K562 (cell line): Measurements from ENCODE around the gene CDS2. TPM values are rescaled to one million over a fixed set of nuclear protein-coding genes. Genes with fewer than 3 reads are reported as not detected.

Source experiments
- ATAC-seq: fragments of 200-7000 bp; cut with Tn5 transposase; 3 replicates; pipeline ENCODE4 v1.9.1; 2020; ENCODE audit warnings: moderate library complexity
- BruUV-seq: library from RNA; stranded (reverse); fragments of 400-500 nt; replicated peaks from 2 replicates; lab custom pipeline; 2021; lab: Mats Ljungman, UMichigan
- CTCF ChIA-PET: fragments of 300-600 bp; formaldehyde crosslinking; extraction: SDS; loops from one replicate; lab custom pipeline; 2021; ENCODE audit warnings: low intra/inter-chr PET ratio; lab: Yijun Ruan, JAX
- POLR2A ChIA-PET: fragments of 300-600, 350-650 bp; sonication (Branson Sonifier 250); formaldehyde crosslinking; extraction: SDS; loops from one replicate; lab custom pipeline; 2021; ENCODE audit warnings: antibody characterized with exemption, inconsistent platforms; lab: Yijun Ruan, JAX
- DNase-seq, 4 experiments: peaks; one replicate each; pipeline versions ENCODE4 v3.0.0 to v3.0.0-alpha.2; 2011 to 2018; ENCODE audit warnings: low spot score in 3 of 4, mixed read lengths in 3 of 4; ENCODE audit errors: extremely low read depth in 1 of 4
- FAIRE-seq: peaks from 2 replicates; lab custom pipeline; 2011; peaks lifted over from hg19 to GRCh38; lab: Jason Lieb, UNC
- H2AFZ ChIP-seq: 2 replicates; pipeline ENCODE4 v1.6.0; 2011; ENCODE audit warnings: low read depth, low read length, control low read depth, inconsistent platforms
- H3K27ac ChIP-seq: fragments of 200-600 bp; 3 replicates; pipeline ENCODE4 v1.8.0; 2011; ENCODE audit warnings: low read depth, mild to moderate bottlenecking, control low read depth, inconsistent platforms, low read length, moderate library complexity, mixed read lengths; ENCODE audit errors: extremely low read depth
- H3K27me3 ChIP-seq, 2 experiments: fragments of 300-600 bp in 1 of 2; 2 replicates in 1 of 2; 3 replicates in 1 of 2; pipeline versions ENCODE4 v1.6.0 to v1.8.0; 2011; ENCODE audit warnings: inconsistent platforms in 2 of 2, low read length in 2 of 2, mild to moderate bottlenecking in 1 of 2, mixed read lengths in 1 of 2, moderate library complexity in 1 of 2; ENCODE audit not compliant: control insufficient read depth in 2 of 2, insufficient read depth in 2 of 2
- H3K36me3 ChIP-seq: fragments of 300-600 bp; 3 replicates; pipeline ENCODE4 v1.8.0; 2011; ENCODE audit warnings: mild to moderate bottlenecking, low read length, inconsistent platforms; ENCODE audit not compliant: control insufficient read depth, insufficient read depth
- H3K4me1 ChIP-seq, 2 experiments: fragments of 200-600 bp in 1 of 2; replicated peaks in 1 of 2; 2 replicates in 1 of 2; 3 replicates in 1 of 2; pipeline versions ENCODE4 v1.5.1 to v1.8.0; 2011; ENCODE audit warnings: inconsistent platforms in 2 of 2, low read length in 2 of 2, mild to moderate bottlenecking in 1 of 2, mixed read lengths in 1 of 2, moderate library complexity in 1 of 2; ENCODE audit not compliant: control insufficient read depth in 2 of 2, insufficient read depth in 2 of 2
- H3K4me2 ChIP-seq: 2 replicates; pipeline ENCODE4 v1.6.1; 2011; ENCODE audit warnings: low read length, control low read depth, inconsistent platforms, mixed read lengths; ENCODE audit not compliant: insufficient read depth
- H3K4me3 ChIP-seq: fragments of 200-600 bp; sonication (generic), shearing (Covaris generic); 2 replicates; pipeline ENCODE4 v1.5.1; 2016; ENCODE audit warnings: control low read depth, inconsistent platforms
- H3K79me2 ChIP-seq: fragments of 200-600 bp; 3 replicates; pipeline ENCODE4 v1.8.0; 2011; ENCODE audit warnings: low read length, inconsistent platforms; ENCODE audit not compliant: control insufficient read depth, insufficient read depth
- H3K9ac ChIP-seq, 2 experiments: 2 replicates each; pipeline versions ENCODE4 v1.6.0 to v1.6.1; 2011; ENCODE audit warnings: low read depth in 2 of 2, low read length in 2 of 2, control low read depth in 1 of 2, inconsistent platforms in 1 of 2, mild to moderate bottlenecking in 1 of 2, mixed read lengths in 1 of 2; ENCODE audit not compliant: insufficient read depth in 1 of 2
- H3K9me1 ChIP-seq: one replicate; pipeline ENCODE4 v1.6.0; 2011; ENCODE audit warnings: inconsistent platforms, mild to moderate bottlenecking, low read length, moderate library complexity; ENCODE audit not compliant: control insufficient read depth, insufficient read depth
- H3K9me3 ChIP-seq: replicated peaks from 2 replicates; pipeline ENCODE4 v1.5.1; 2011; ENCODE audit warnings: low read depth, low read length, inconsistent platforms; ENCODE audit not compliant: control insufficient read depth, insufficient read depth
- H4K20me1 ChIP-seq: replicated peaks from 2 replicates; pipeline ENCODE4 v1.6.1; 2011; ENCODE audit warnings: low read length, inconsistent platforms, mixed read lengths; ENCODE audit not compliant: control insufficient read depth, insufficient read depth
- CREB5 ChIP-seq: fragments of 250-450 bp; sonication (Bioruptor Pico); IDR thresholded peaks from 2 replicates; pipeline ENCODE4 v1.5.0; 2020; ENCODE audit warnings: mild to moderate bottlenecking
- HNRNPL ChIP-seq: fragments of 200-400 bp; formaldehyde crosslinking; IDR thresholded peaks from 2 replicates; pipeline ENCODE4 v1.6.1; 2017; ENCODE audit warnings: low read depth, mild to moderate bottlenecking, low read length
- NCOR1 ChIP-seq: fragments of 450-650 bp; IDR thresholded peaks from 2 replicates; pipeline ENCODE4 v1.6.1; 2016; ENCODE audit warnings: mild to moderate bottlenecking, moderate library complexity
- NFATC3 ChIP-seq: fragments of 450-650 bp; IDR thresholded peaks from 2 replicates; pipeline ENCODE4 v1.6.1; 2017; ENCODE audit warnings: mild to moderate bottlenecking
- NFXL1 ChIP-seq: fragments of 450-650 bp; formaldehyde crosslinking; IDR thresholded peaks from 2 replicates; pipeline ENCODE4 v1.4.0; 2021; ENCODE audit warnings: mild to moderate bottlenecking
- RBM17 ChIP-seq: fragments of 200-400 bp; formaldehyde crosslinking; IDR thresholded peaks from 2 replicates; pipeline ENCODE4 v1.6.1; 2017; ENCODE audit warnings: low read depth, mild to moderate bottlenecking, low read length, borderline replicate concordance
- STAG1 ChIP-seq: sonication (generic); formaldehyde crosslinking; IDR thresholded peaks from 2 replicates; pipeline ENCODE4 v1.5.0; 2020; ENCODE audit warnings: missing genetic modification reagents, borderline replicate concordance
- ZBED1 ChIP-seq: IDR thresholded peaks from 2 replicates; pipeline ENCODE4 v1.6.1; 2014
- ZFP1 ChIP-seq: fragments of 450-650 bp; formaldehyde crosslinking; IDR thresholded peaks from 2 replicates; pipeline ENCODE4 v1.4.0; 2020; ENCODE audit warnings: mild to moderate bottlenecking, mixed read lengths
- ZNF232 ChIP-seq: sonication (generic); formaldehyde crosslinking; IDR thresholded peaks from 2 replicates; pipeline ENCODE4 v1.8.0; 2022; ENCODE audit warnings: mild to moderate bottlenecking, missing genetic modification reagents
- ZNF24 ChIP-seq: fragments of 450-650 bp; IDR thresholded peaks from 2 replicates; pipeline ENCODE4 v1.6.1; 2016
- ZNF830 ChIP-seq: fragments of 250-450 bp; sonication (Bioruptor Pico); IDR thresholded peaks from 2 replicates; pipeline ENCODE4 v1.5.0; 2021; ENCODE audit warnings: mild to moderate bottlenecking
- WGBS: fragments of 100-300 bp; shearing (Covaris generic); methylation state at CpG from one replicate; pipeline ENCODE4 v1.1.6; 2016; ENCODE audit warnings: low coverage, mixed read lengths; ENCODE audit not compliant: insufficient coverage; ENCODE audit errors: missing lambda C conversion rate; 5-methylcytosine and 5-hydroxymethylcytosine counted together
- in situ Hi-C: fragments of 300-500 bp; cut with MboI; formaldehyde crosslinking; loops from 4 replicates; pipeline ENCODE4 v1.15.0; 2018; ENCODE audit warnings: inconsistent platforms, mixed read lengths
- intact Hi-C: fragments of 100-400 bp; cut with micrococcal nuclease; formaldehyde crosslinking; loops from 2 replicates; pipeline ENCODE4 v1.14.2; 2022
- polyA plus RNA-seq, 8 experiments: library from polyadenylated mRNA; depleted of rRNA in 4 of 8; stranded (reverse) in 5 of 8; unstranded in 3 of 8; fragments of >200 nt; fragmentation: Nextera tagmentation in 2 of 8; fragmentation: Illumina TruSeq in 1 of 8; extraction: Ambion mirVana in 2 of 8; extraction: Trizol in 1 of 8; gene quantifications; 2 replicates each; pipeline versions ENCODE4 v1.2.1 to v1.2.3, GENCODE V29; 2011 to 2014; ENCODE audit warnings: inconsistent platforms in 1 of 8, missing spikeins in 1 of 8
- total RNA-seq, 7 experiments: library from RNA; depleted of rRNA in 6 of 7; stranded (reverse); fragments of >200 nt in 6 of 7; fragmentation: Illumina TruSeq in 2 of 7; extraction: Trizol in 2 of 7; gene quantifications; 2 replicates each; pipeline versions ENCODE4 v1.2.1 to v1.2.3, GENCODE V29; 2011 to 2021; ENCODE audit warnings: low replicate concordance in 1 of 7
- TF ChIP-seq, protein P1 (sequence below), 2 experiments: fragments of 150-350 bp in 1 of 2; IDR thresholded peaks; 2 replicates each; pipeline ENCODE4 v1.6.1; 2012 to 2016; ENCODE audit warnings: low read depth in 2 of 2, low read length in 2 of 2, mild to moderate bottlenecking in 1 of 2, moderate library complexity in 1 of 2

The CDS2 gene
- total and polyA plus RNA-seq, 9 of the 15 experiments (the other 6 are each of a cell fraction or from before 2014, with no cell fraction given) = 6.4 to 46.4 (median 12.2) TPM

DNA sequence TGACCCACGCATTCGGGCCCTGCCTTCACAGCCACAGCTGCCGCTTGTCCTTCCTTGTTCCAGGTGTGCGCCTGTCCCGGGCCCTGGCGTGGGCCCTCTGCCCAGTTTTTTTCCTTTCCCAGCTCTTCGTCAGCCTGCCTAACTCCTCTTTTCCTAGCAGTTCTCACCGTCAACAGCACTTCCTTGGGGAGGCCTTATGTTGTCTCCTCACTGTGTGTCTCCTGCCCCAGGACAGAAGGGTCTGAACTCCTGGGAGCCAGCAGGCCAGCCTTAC lies 71.8 kb downstream of the CDS2 start:
- H3K4me2 ChIP-seq = no peak overlapping the region
- no peak for FAIRE-seq
- H3K36me3 ChIP-seq = no peaks in the 10 kb centered on the region
- no peak for TF ChIP-seq ZNF232
- TF ChIP-seq ZNF830 (CRISPR knock-in tag) = no peak
- TF ChIP-seq, protein P1, sequence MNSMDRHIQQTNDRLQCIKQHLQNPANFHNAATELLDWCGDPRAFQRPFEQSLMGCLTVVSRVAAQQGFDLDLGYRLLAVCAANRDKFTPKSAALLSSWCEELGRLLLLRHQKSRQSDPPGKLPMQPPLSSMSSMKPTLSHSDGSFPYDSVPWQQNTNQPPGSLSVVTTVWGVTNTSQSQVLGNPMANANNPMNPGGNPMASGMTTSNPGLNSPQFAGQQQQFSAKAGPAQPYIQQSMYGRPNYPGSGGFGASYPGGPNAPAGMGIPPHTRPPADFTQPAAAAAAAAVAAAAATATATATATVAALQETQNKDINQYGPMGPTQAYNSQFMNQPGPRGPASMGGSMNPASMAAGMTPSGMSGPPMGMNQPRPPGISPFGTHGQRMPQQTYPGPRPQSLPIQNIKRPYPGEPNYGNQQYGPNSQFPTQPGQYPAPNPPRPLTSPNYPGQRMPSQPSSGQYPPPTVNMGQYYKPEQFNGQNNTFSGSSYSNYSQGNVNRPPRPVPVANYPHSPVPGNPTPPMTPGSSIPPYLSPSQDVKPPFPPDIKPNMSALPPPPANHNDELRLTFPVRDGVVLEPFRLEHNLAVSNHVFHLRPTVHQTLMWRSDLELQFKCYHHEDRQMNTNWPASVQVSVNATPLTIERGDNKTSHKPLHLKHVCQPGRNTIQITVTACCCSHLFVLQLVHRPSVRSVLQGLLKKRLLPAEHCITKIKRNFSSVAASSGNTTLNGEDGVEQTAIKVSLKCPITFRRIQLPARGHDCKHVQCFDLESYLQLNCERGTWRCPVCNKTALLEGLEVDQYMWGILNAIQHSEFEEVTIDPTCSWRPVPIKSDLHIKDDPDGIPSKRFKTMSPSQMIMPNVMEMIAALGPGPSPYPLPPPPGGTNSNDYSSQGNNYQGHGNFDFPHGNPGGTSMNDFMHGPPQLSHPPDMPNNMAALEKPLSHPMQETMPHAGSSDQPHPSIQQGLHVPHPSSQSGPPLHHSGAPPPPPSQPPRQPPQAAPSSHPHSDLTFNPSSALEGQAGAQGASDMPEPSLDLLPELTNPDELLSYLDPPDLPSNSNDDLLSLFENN (IDR thresholded peaks at IDR 0.05; ENCODE audit: low read depth in 2 of 2, low read length in 2 of 2) = no peak
- no peak for TF ChIP-seq NCOR1
- no peak for TF ChIP-seq ZBED1
- no peak for TF ChIP-seq HNRNPL
- TF ChIP-seq RBM17 = no peak
- TF ChIP-seq NFATC3 = no peak
- no peak for TF ChIP-seq ZNF24
- TF ChIP-seq CREB5 (CRISPR knock-in tag) = no peak
- TF ChIP-seq NFXL1 (CRISPR knock-in tag) = no peak
- TF ChIP-seq STAG1 (CRISPR knock-in tag) = no peak
- TF ChIP-seq ZFP1 (CRISPR knock-in tag) = no peak
- TF ChIP-seq, all 486 proteins: peak for 0
- in situ Hi-C loops (no loop called here), intact Hi-C loops (loop anchor here (10.0 kb wide), 1 partner anchor 594 kb away; no protein-coding TSS in a partner anchor)
- BruUV-seq = no TSS peak
- POLR2A ChIA-PET = interaction anchor here (0.6 kb wide), 2 partner anchors 22 to 26 kb away, joined by 3 read pairs; no protein-coding TSS in a partner anchor
- DNase-seq (no peak), ATAC-seq (no peak)
- Histone ChIP-seq H3K9me3 (no peaks in the 10 kb centered on the region), H4K20me1 (no peaks in the 10 kb centered on the region), H2AFZ (no peak overlapping the region), H3K27ac (no peak overlapping the region), H3K79me2 (no peaks in the 10 kb centered on the region), H3K9me1 (no peaks in the 10 kb centered on the region), H3K9ac (no peak overlapping the region), H3K4me3 (no peak overlapping the region), H3K27me3 (no peaks in the 10 kb centered on the region), H3K4me1 (no peaks in the 10 kb centered on the region; a peak in 1 of 5 replicates)
- CTCF ChIA-PET = no interaction called here
- no CpG with 5 or more reads among the region's 8 CpGs for WGBS
